SH-SY5Y (cell line): ENCODE data around the gene ERBB2.

ENCODE experiments used
- GATA2 ChIP-seq: IDR thresholded peaks from 2 replicates; pipeline ENCODE4 v1.6.1; 2011; ENCODE audit warnings: mild to moderate bottlenecking, low read depth, low read length
- GATA3 ChIP-seq: IDR thresholded peaks from 2 replicates; pipeline ENCODE4 v1.6.1; 2011; ENCODE audit warnings: low read depth, mild to moderate bottlenecking, low read length, moderate library complexity

Gene ERBB2

GRCh38 chr17:39701012-39701783 is 1.3 kb downstream of the ERBB2 start:
- TF ChIP-seq GATA3 (no peak), GATA2 (no peak)

- TF ChIP-seq GATA2 (no peak), GATA3 (no peak)
Measured at GRCh38 chr17:39701784-39702422, 2.0 kb downstream of the ERBB2 start.

DNA sequence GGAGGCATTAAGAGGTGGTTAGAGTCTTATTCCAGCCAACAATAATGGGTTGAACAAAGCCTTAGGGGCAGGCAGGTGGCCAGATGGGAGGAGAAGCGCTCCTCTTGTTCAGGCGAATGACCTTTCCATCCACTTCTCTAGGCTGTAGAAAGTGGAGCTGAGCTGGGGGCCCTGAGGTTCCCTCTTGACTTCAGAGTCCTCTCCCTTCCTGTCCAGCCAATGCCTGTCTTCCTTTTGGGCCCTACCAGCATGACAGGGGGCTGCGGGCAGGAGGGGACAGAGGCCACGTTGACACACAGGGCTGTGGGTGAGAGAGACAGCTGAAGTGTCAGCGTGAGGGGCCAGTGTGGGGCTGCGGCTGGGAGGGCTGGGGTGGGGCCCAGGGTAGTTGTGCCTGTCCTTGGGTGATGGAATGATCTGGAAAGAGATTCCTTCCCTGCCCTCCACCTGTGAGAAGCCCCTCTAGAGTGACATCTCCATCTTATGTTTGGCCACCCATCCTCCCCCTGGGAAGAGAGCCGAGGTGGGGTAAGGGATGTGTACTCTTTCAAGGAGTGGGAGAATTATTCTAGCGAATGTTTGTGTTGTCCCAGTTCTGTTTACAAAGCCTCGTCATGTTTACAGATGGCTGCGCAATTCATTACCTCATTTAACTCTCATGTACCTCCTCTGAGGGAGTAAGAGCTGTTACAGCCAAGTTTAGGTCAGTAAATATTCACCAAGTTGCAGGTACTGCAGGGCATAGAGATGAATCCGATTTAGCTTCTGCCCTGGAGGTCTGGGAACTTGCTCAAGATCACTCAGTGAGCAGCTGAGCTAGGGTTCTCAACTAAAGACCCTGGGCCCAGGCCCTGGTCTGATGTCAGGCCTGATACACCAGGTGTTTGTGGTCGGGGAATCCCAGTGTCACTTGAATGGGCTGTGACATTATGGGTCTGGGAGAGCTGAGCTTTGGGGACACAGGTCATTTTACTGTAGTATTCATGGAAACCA is 3.3 kb downstream of the ERBB2 start:
- TF ChIP-seq GATA3 = no peak
- TF ChIP-seq GATA2 = no peak

DNA sequence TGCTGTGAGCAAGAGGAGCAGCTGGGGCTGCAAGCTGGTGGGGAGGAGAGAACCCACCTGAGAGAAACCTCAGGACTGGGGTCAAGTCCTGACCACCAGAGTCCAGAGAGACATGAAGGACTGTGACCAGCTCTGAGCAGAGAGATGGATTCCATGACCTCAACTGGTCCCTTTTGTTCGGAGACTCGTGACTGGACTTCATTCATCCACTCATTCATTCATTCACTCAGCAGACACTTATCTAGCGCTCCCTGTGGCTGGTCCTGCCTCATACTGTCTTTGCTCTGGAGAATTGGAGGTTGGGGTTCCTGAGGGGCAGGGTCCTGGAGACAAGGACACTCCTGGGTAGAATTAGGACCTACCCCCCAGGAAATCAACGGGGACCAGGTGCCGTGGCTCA is 4.0 kb downstream of the ERBB2 start:
- no peak for TF ChIP-seq GATA2

GRCh38 chr17:39704821-39705551 is 5.1 kb downstream of the ERBB2 start:
- TF ChIP-seq GATA2 = no peak
- no peak for TF ChIP-seq GATA3

- no peak for TF ChIP-seq GATA2
- no peak for TF ChIP-seq GATA3
Measured at GRCh38 chr17:39705786-39706348, 6.0 kb downstream of the ERBB2 start.

DNA sequence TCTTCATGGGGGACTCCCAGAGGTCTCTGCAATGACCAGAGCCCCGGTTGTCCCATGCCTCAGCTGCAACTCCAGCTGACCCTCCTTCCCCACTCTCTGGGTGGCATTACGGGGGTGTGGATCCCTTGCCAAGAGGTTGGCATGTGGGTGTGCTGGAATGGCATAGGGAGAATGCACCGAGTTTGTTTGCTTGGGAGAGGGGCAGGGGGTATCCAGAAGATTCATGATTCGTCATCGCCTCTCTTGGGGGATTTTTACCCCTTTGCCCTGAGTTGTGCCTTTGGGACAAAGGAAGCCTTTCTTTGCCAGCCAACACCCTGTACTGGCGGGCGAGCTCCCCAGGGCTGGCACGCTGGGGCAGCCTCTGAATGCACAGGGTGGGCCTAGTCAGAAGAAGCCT is 6.5 kb downstream of the ERBB2 start:
- no peak for TF ChIP-seq GATA2
- no peak for TF ChIP-seq GATA3

DNA sequence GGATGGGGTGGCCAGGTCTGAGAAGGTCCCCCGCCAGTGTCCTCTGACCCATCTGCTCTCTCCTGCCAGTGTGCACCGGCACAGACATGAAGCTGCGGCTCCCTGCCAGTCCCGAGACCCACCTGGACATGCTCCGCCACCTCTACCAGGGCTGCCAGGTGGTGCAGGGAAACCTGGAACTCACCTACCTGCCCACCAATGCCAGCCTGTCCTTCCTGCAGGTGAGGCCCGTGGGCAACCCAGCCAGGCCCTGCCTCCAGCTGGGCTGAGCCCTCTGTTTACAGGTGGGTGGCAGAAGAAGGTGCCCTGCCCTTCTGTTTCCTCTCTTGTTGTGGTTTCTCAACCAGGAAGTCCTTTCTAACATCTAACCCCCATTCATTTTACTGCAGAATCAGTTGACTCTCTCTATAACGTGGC is 7.1 kb downstream of the ERBB2 start:
- no peak for TF ChIP-seq GATA3
- TF ChIP-seq GATA2 = no peak

- TF ChIP-seq GATA2 (no peak), GATA3 (no peak)
Measured at GRCh38 chr17:39709319-39709997, 9.6 kb downstream of the ERBB2 start.

GRCh38 chr17:39709998-39710964 is 10.4 kb downstream of the ERBB2 start:
- no peak for TF ChIP-seq GATA3
- no peak for TF ChIP-seq GATA2

- no peak for TF ChIP-seq GATA2
- TF ChIP-seq GATA3 = no peak
Measured at GRCh38 chr17:39711851-39712250, 12.0 kb downstream of the ERBB2 start.

DNA sequence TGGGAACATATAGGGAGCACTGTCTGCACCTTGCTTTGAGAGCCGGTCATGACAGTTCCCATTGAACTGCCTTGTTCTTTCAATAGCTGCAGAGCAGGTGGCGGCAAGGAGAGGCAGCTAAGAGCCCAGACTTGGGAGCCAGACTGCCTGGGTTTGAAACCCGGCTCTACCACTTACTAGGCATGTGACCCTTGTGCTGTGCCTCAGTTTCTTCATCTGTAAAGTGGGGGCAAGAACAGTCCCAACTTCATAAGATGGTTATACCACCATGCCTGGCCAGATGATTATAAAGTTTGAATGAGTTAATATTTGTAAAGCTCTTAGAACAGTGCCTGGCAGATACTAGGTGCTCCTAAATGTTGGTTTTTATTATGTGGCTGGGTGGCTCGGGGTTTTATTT is 14.4 kb downstream of the ERBB2 start:
- TF ChIP-seq GATA3 (no peak), GATA2 (no peak)
